Astrocyte of the spinal cord (primary cell): Measurements from ENCODE around the gene ATP2A3.

ENCODE experiments used
- DNase-seq: peaks from one replicate; pipeline ENCODE4 v3.0.0; 2011; ENCODE audit warnings: low read depth, low spot score
- H3K4me3 ChIP-seq: 2 replicates; pipeline ENCODE4 v1.5.1; 2011; ENCODE audit warnings: low read depth, mild to moderate bottlenecking, low read length, moderate library complexity
- in situ Hi-C: cut with HindIII; loops from 2 replicates; pipeline ENCODE4 v1.10.0; 2017; ENCODE audit warnings: low sequenced_read_pairs
- TF ChIP-seq, protein P1 (sequence below): IDR thresholded peaks from 2 replicates; pipeline ENCODE4 v1.5.1; 2012; ENCODE audit warnings: low read depth, mild to moderate bottlenecking, low read length, inconsistent platforms

Gene ATP2A3

GRCh38 chr17:3912827-3913226 is 51.4 kb downstream of the ATP2A3 start:
- in situ Hi-C loops, result no loop called here
- no peak for DNase-seq
- TF ChIP-seq, protein P1, sequence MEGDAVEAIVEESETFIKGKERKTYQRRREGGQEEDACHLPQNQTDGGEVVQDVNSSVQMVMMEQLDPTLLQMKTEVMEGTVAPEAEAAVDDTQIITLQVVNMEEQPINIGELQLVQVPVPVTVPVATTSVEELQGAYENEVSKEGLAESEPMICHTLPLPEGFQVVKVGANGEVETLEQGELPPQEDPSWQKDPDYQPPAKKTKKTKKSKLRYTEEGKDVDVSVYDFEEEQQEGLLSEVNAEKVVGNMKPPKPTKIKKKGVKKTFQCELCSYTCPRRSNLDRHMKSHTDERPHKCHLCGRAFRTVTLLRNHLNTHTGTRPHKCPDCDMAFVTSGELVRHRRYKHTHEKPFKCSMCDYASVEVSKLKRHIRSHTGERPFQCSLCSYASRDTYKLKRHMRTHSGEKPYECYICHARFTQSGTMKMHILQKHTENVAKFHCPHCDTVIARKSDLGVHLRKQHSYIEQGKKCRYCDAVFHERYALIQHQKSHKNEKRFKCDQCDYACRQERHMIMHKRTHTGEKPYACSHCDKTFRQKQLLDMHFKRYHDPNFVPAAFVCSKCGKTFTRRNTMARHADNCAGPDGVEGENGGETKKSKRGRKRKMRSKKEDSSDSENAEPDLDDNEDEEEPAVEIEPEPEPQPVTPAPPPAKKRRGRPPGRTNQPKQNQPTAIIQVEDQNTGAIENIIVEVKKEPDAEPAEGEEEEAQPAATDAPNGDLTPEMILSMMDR, result no peak
- no peak overlapping the region for H3K4me3 ChIP-seq

- H3K4me3 ChIP-seq, result no peak overlapping the region
- DNase-seq, result no peak
- TF ChIP-seq, protein P1, result no peak
- in situ Hi-C loops, result no loop called here
Observed at GRCh38 chr17:3911271-3912053, 52.8 kb downstream of the ATP2A3 start.

DNA sequence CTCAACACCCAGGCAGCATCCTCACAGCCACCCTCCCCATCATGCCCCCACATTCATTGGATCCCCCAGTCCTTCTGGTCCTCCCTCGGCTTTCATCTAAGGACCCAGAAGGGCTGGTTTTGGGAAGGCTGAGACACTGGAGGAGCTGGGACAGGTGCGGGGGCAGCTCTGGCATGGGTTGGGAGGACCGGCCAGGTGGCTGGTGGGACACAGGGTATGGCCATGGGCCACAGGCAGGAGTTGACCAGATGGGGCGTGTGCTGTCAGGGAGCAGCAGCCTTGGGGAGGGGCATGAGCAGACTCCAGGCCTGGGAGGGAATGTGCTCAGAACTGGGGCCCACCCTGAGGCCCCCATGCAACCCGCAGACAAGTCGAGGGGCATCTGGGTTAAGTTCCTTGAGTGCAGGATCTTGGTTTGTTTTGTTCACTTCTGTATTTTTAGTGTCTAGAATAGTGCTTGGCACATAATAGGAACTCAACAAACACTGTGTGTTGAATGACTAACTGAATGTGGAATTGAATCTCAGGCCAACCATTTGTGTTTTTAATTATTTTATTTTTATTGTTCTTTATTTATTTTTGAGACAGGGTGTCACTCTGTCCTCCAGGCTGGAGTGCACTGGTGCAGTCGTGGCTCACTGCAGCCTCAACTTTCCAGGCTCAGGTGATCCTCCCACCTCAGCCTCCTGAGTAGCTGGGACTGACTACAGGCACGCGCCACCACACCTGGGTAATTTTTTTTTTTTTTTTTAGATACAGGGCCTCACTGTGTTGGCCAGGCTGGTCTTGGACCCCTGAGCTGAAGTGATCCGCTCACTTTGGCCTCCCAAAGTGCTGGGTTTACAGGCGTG is 53.6 kb downstream of the ATP2A3 start:
- in situ Hi-C loops, result no loop called here
- TF ChIP-seq, protein P1, result no peak
- H3K4me3 ChIP-seq, result no peak overlapping the region
- no peak for DNase-seq

DNA sequence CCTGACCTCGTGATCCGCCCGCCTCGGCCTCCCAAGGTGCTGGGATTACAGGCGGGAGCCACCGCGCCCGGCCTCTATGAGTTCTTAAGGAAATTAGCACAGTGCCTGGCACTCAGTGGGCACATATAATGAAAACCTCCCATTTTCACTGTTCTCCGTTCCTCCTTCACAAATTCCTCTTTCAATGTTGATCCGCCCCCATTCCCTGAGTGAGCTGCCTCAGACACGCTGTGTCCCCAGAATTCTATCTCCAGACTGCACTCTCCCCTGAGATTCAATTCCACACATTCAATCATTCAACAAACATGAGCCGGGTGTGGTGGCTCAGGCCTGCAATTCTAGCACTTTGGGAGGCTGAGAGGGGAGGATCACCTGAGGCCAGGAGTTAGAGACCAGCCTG is 55.0 kb downstream of the ATP2A3 start:
- in situ Hi-C loops, result no loop called here
- no peak overlapping the region for H3K4me3 ChIP-seq
- DNase-seq, result no peak
- TF ChIP-seq, protein P1, result no peak

GRCh38 chr17:3907483-3908216 is 56.6 kb downstream of the ATP2A3 start:
- H3K4me3 ChIP-seq, result no peak overlapping the region
- in situ Hi-C loops, result no loop called here
- no peak for DNase-seq
- TF ChIP-seq, protein P1, result peak; percentile 33

- H3K4me3 ChIP-seq, result no peak overlapping the region
- in situ Hi-C loops, result no loop called here
- TF ChIP-seq, protein P1, result no peak
- DNase-seq, result no peak
Observed at GRCh38 chr17:3906881-3907280, 57.4 kb downstream of the ATP2A3 start.
